HepG2 (cell line): ENCODE results near the gene ASPRV1. TPM values are rescaled to one million over a fixed set of nuclear protein-coding genes. Genes with fewer than 3 reads are reported as not detected.

Experiments
- BRF2 ChIP-seq: sonication (generic); formaldehyde crosslinking; IDR thresholded peaks from 2 replicates; pipeline ENCODE4 v1.8.1; 2022; ENCODE audit warnings: mild to moderate bottlenecking, missing genetic modification reagents
- ETV5 ChIP-seq: IDR thresholded peaks from 2 replicates; pipeline ENCODE4 v1.6.1; 2018; ENCODE audit warnings: missing biosample characterization, missing genetic modification reagents, inconsistent platforms, borderline replicate concordance
- FOXA3 ChIP-seq: IDR thresholded peaks from 2 replicates; pipeline ENCODE4 v1.6.1; 2016; ENCODE audit warnings: missing genetic modification reagents, missing compliant biosample characterization
- FOXO1 ChIP-seq: sonication (generic); formaldehyde crosslinking; IDR thresholded peaks from 2 replicates; pipeline ENCODE4 v1.4.0; 2020; ENCODE audit warnings: missing genetic modification reagents
- GATAD2A ChIP-seq: IDR thresholded peaks from 2 replicates; pipeline ENCODE4 v1.6.1; 2016
- GFI1 ChIP-seq: sonication (generic); formaldehyde crosslinking; IDR thresholded peaks from 2 replicates; pipeline ENCODE4 v1.5.0; 2020; ENCODE audit warnings: missing genetic modification reagents, mild to moderate bottlenecking, borderline replicate concordance
- HINFP ChIP-seq: sonication (generic); formaldehyde crosslinking; IDR thresholded peaks from 2 replicates; pipeline ENCODE4 v1.4.0; 2020; ENCODE audit warnings: low read depth, mild to moderate bottlenecking, missing genetic modification reagents
- HIVEP1 ChIP-seq: sonication (generic); formaldehyde crosslinking; IDR thresholded peaks from 2 replicates; pipeline ENCODE4 v1.4.0; 2020; ENCODE audit warnings: mild to moderate bottlenecking, missing genetic modification reagents
- HMGA1 ChIP-seq: sonication (generic); formaldehyde crosslinking; conservative IDR thresholded peaks from 2 replicates; pipeline ENCODE4 v1.4.0; 2020; ENCODE audit warnings: missing genetic modification reagents
- HOXA5 ChIP-seq: sonication (generic); formaldehyde crosslinking; IDR thresholded peaks from 2 replicates; pipeline ENCODE4 v1.4.0; 2020; ENCODE audit warnings: missing genetic modification reagents
- KLF15 ChIP-seq: sonication (generic); formaldehyde crosslinking; IDR thresholded peaks from 2 replicates; pipeline ENCODE4 v1.8.1; 2023; ENCODE audit warnings: borderline replicate concordance, mild to moderate bottlenecking, inconsistent platforms, missing genetic modification reagents, mixed read lengths
- MAFK ChIP-seq, 2 experiments: IDR thresholded peaks in 1 of 2; conservative IDR thresholded peaks in 1 of 2; 2 replicates each; pipeline ENCODE4 v1.6.1; 2011; ENCODE audit warnings: improper control_type of control experiment in 2 of 2, low read length in 2 of 2
- MNT ChIP-seq: fragments of 450-650 bp; IDR thresholded peaks from 2 replicates; pipeline ENCODE4 v1.6.1; 2016
- POGZ ChIP-seq: sonication (generic); formaldehyde crosslinking; IDR thresholded peaks from 2 replicates; pipeline ENCODE4 v1.4.0; 2020; ENCODE audit warnings: mild to moderate bottlenecking, missing genetic modification reagents
- RORA ChIP-seq: sonication (generic); formaldehyde crosslinking; IDR thresholded peaks from 2 replicates; pipeline ENCODE4 v1.5.0; 2020; ENCODE audit warnings: mild to moderate bottlenecking, missing genetic modification reagents, moderate library complexity
- SALL1 ChIP-seq: sonication (generic); formaldehyde crosslinking; IDR thresholded peaks from 2 replicates; pipeline ENCODE4 v1.8.0; 2022; ENCODE audit warnings: mild to moderate bottlenecking, missing genetic modification reagents
- SATB2 ChIP-seq: sonication (generic); formaldehyde crosslinking; IDR thresholded peaks from 2 replicates; pipeline ENCODE4 v1.5.0; 2020; ENCODE audit warnings: missing genetic modification reagents
- SOX13 ChIP-seq, 3 experiments: fragments of 450-650 bp in 1 of 3; sonication (generic) in 1 of 3; formaldehyde crosslinking in 1 of 3; IDR thresholded peaks in 2 of 3; conservative IDR thresholded peaks in 1 of 3; 2 replicates each; pipeline versions ENCODE4 v1.5.0 to v1.6.1; 2016 to 2020; ENCODE audit warnings: antibody characterized with exemption in 1 of 3, mild to moderate bottlenecking in 1 of 3, missing compliant biosample characterization in 1 of 3, missing genetic modification reagents in 1 of 3, moderate library complexity in 1 of 3
- TERF1 ChIP-seq: sonication (generic); formaldehyde crosslinking; IDR thresholded peaks from 2 replicates; pipeline ENCODE4 v1.8.0; 2022; ENCODE audit warnings: mild to moderate bottlenecking, missing genetic modification reagents, moderate library complexity
- THAP11 ChIP-seq: IDR thresholded peaks from 2 replicates; pipeline ENCODE4 v1.6.1; 2016; ENCODE audit warnings: missing biosample characterization, missing genetic modification reagents
- TIGD3 ChIP-seq: sonication (generic); formaldehyde crosslinking; IDR thresholded peaks from 2 replicates; pipeline ENCODE4 v1.5.1; 2020; ENCODE audit warnings: mild to moderate bottlenecking, missing genetic modification reagents, borderline replicate concordance
- ZMYM3 ChIP-seq: sonication (generic); formaldehyde crosslinking; IDR thresholded peaks from 2 replicates; pipeline ENCODE4 v1.5.1; 2020; ENCODE audit warnings: mild to moderate bottlenecking, missing genetic modification reagents
- ZNF3 ChIP-seq: IDR thresholded peaks from 2 replicates; pipeline ENCODE4 v1.7.0; 2017; ENCODE audit warnings: inconsistent platforms
- ZNF543 ChIP-seq: sonication (generic); formaldehyde crosslinking; IDR thresholded peaks from 2 replicates; pipeline ENCODE4 v1.4.0; 2020; ENCODE audit warnings: mild to moderate bottlenecking, missing genetic modification reagents
- ZNF546 ChIP-seq: sonication (generic); formaldehyde crosslinking; conservative IDR thresholded peaks from 2 replicates; pipeline ENCODE4 v1.8.1; 2023; ENCODE audit warnings: mild to moderate bottlenecking, missing genetic modification reagents
- polyA plus RNA-seq, 8 experiments: library from polyadenylated mRNA; depleted of rRNA in 3 of 8; stranded (reverse) in 7 of 8; unstranded in 1 of 8; fragments of >200 nt; fragmentation: Illumina TruSeq in 4 of 8; extraction: Trizol in 4 of 8; gene quantifications; 2 replicates each; pipeline versions ENCODE4 v1.2.1 to v1.2.3, GENCODE V29; 2011 to 2016; ENCODE audit warnings: low read depth in 4 of 8, missing spikeins in 1 of 8, mixed read lengths in 1 of 8; ENCODE audit not compliant: insufficient read depth in 1 of 8
- total RNA-seq, 5 experiments: library from RNA; depleted of rRNA; stranded (reverse); fragments of >200 nt; fragmentation: Illumina TruSeq; extraction: Trizol; gene quantifications; 2 replicates each; pipeline ENCODE4 v1.2.3, GENCODE V29; 2016; ENCODE audit warnings: low read depth in 1 of 5

Gene ASPRV1
- total and polyA plus RNA-seq, 2 of the 13 experiments (the other 11 are each of a cell fraction or from before 2014, with no cell fraction given) = 0.40 to 0.48 TPM

- TF ChIP-seq MAFK (conservative IDR thresholded peaks at IDR 0.05 in 1 of 2, IDR thresholded peaks at IDR 0.05 in 1 of 2; ENCODE audit: low read length in 2 of 2) (no peak), TERF1 (no peak), FOXO1 (no peak; the same call in 1 of the 2 replicates), THAP11 (CRISPR knock-in tag) (no peak), MNT (no peak), GATAD2A (CRISPR knock-in tag) (peak; percentile 34; the same call in 1 of the 2 replicates), ZMYM3 (CRISPR knock-in tag) (peak; percentile 80; the same call in 1 of the 2 replicates), SOX13 (IDR thresholded peaks at IDR 0.05) (no peak), SOX13 (CRISPR knock-in tag; conservative IDR thresholded peaks at IDR 0.05 in 1 of 2, IDR thresholded peaks at IDR 0.05 in 1 of 2) (no peak), SALL1 (CRISPR knock-in tag) (no peak), ZNF3 (CRISPR knock-in tag) (0 out of 2 replicates have a peak, but pooled peaks have one; percentile 33), ETV5 (CRISPR knock-in tag) (peak; percentile 14; the same call in 1 of the 2 replicates), SATB2 (CRISPR knock-in tag) (no peak), HINFP (no peak), ZNF546 (CRISPR knock-in tag) (no peak), HIVEP1 (CRISPR knock-in tag) (no peak), ZNF543 (CRISPR knock-in tag) (no peak), KLF15 (CRISPR knock-in tag) (no peak), RORA (CRISPR knock-in tag) (no peak), HOXA5 (CRISPR knock-in tag) (no peak), FOXA3 (CRISPR knock-in tag) (0 out of 2 replicates have a peak, but pooled peaks have one; percentile 15), HMGA1 (CRISPR knock-in tag) (no peak), TIGD3 (CRISPR knock-in tag) (no peak), POGZ (CRISPR knock-in tag) (no peak; the same call in 1 of the 2 replicates), BRF2 (CRISPR knock-in tag) (no peak), GFI1 (no peak)
Observed at GRCh38 chr2:69947325-69947931, 14.0 kb downstream of the ASPRV1 start (continued).
